Erythroblast (primary cell): ENCODE measurements around the gene GVQW3.

Experiments used
- GATA1 ChIP-seq: IDR thresholded peaks from 2 replicates; pipeline ENCODE4 v1.6.1; 2011; ENCODE audit warnings: low read depth, mild to moderate bottlenecking, control low read depth, low read length, moderate library complexity
- POLR2A ChIP-seq: IDR thresholded peaks from 2 replicates; pipeline ENCODE4 v1.6.1; 2011; ENCODE audit warnings: mild to moderate bottlenecking, low read length

- no peak for TF ChIP-seq POLR2A
- TF ChIP-seq GATA1 = no peak
These were observed 16.3 kb downstream of the GVQW3 start for GRCh38 chr11:76397383-76397782.
